H9 (cell line): ENCODE data around the gene YEATS2. TPM values are rescaled to one million over a fixed set of nuclear protein-coding genes. Genes with fewer than 3 reads are reported as not detected.

Source experiments
- DNase-seq: peaks from one replicate; pipeline ENCODE4 v3.0.0-alpha.2; 2017
- H2AFZ ChIP-seq: one replicate; pipeline ENCODE4 v1.6.1; 2013; ENCODE audit warnings: mild to moderate bottlenecking, low read length, control low read depth, moderate library complexity
- H2AK5ac ChIP-seq: 2 replicates; pipeline ENCODE4 v1.6.1; 2013; ENCODE audit warnings: low read length, control low read depth, mixed read lengths; ENCODE audit not compliant: insufficient read length
- H2BK120ac ChIP-seq: one replicate; pipeline ENCODE4 v1.6.1; 2013; ENCODE audit warnings: low read depth, mild to moderate bottlenecking, low read length, control low read depth, inconsistent platforms; ENCODE audit not compliant: poor library complexity, severe bottlenecking
- H2BK12ac ChIP-seq: 2 replicates; pipeline ENCODE4 v1.6.1; 2013; ENCODE audit warnings: low read length, control low read depth, mixed read lengths, low read depth; ENCODE audit not compliant: insufficient read length
- H2BK15ac ChIP-seq: 2 replicates; pipeline ENCODE4 v1.6.1; 2013; ENCODE audit warnings: low read depth, low read length, control low read depth
- H2BK20ac ChIP-seq: one replicate; pipeline ENCODE4 v1.6.1; 2013; ENCODE audit warnings: low read depth, mild to moderate bottlenecking, low read length, control low read depth, inconsistent platforms; ENCODE audit not compliant: poor library complexity, severe bottlenecking
- H2BK5ac ChIP-seq: 2 replicates; pipeline ENCODE4 v1.6.1; 2013; ENCODE audit warnings: low read length, control low read depth, mixed read lengths; ENCODE audit not compliant: insufficient read length
- H3K14ac ChIP-seq: 2 replicates; pipeline ENCODE4 v1.6.1; 2013; ENCODE audit warnings: low read length, control low read depth; ENCODE audit not compliant: insufficient read depth
- H3K18ac ChIP-seq: 2 replicates; pipeline ENCODE4 v1.6.1; 2013; ENCODE audit warnings: low read depth, mild to moderate bottlenecking, mixed read lengths, low read length, control low read depth; ENCODE audit not compliant: insufficient read length
- H3K23ac ChIP-seq: 2 replicates; pipeline ENCODE4 v1.6.1; 2013; ENCODE audit warnings: low read length, control low read depth, mixed read lengths, low read depth; ENCODE audit not compliant: insufficient read length
- H3K23me2 ChIP-seq: 2 replicates; pipeline ENCODE4 v1.6.1; 2013; ENCODE audit warnings: low read depth, mild to moderate bottlenecking, mixed read lengths, low read length, control low read depth; ENCODE audit not compliant: insufficient read length, poor library complexity, severe bottlenecking
- H3K27ac ChIP-seq: 2 replicates; pipeline ENCODE4 v1.5.1; 2013; ENCODE audit warnings: low read length, control low read depth, mixed read lengths, low read depth; ENCODE audit not compliant: insufficient read length
- H3K27me3 ChIP-seq: 2 replicates; pipeline ENCODE4 v1.6.1; 2013; ENCODE audit warnings: low read length, control low read depth, inconsistent platforms; ENCODE audit not compliant: insufficient read depth
- H3K4ac ChIP-seq: 2 replicates; pipeline ENCODE4 v1.6.1; 2013; ENCODE audit warnings: low read depth, mild to moderate bottlenecking, control low read depth, inconsistent platforms, low read length, moderate library complexity
- H3K4me1 ChIP-seq: 2 replicates; pipeline ENCODE4 v1.6.1; 2013; ENCODE audit warnings: low read length, control low read depth, inconsistent platforms; ENCODE audit not compliant: insufficient read depth
- H3K4me2 ChIP-seq: 2 replicates; pipeline ENCODE4 v1.6.1; 2013; ENCODE audit warnings: low read length, control low read depth, mixed read lengths; ENCODE audit not compliant: insufficient read length, insufficient read depth
- H3K56ac ChIP-seq: 2 replicates; pipeline ENCODE4 v1.6.1; 2013; ENCODE audit warnings: low read depth, mild to moderate bottlenecking, mixed read lengths, low read length, control low read depth; ENCODE audit not compliant: insufficient read length
- H3K79me1 ChIP-seq: 2 replicates; pipeline ENCODE4 v1.6.1; 2013; ENCODE audit warnings: low read depth, mild to moderate bottlenecking, moderate library complexity, low read length, control low read depth, inconsistent platforms; ENCODE audit not compliant: insufficient read depth, poor library complexity, severe bottlenecking
- H3K79me2 ChIP-seq: 2 replicates; pipeline ENCODE4 v1.6.1; 2013; ENCODE audit warnings: low read length, control low read depth, inconsistent platforms; ENCODE audit not compliant: insufficient read depth
- H3K9ac ChIP-seq: 2 replicates; pipeline ENCODE4 v1.6.1; 2013; ENCODE audit warnings: low read length, control low read depth, mixed read lengths; ENCODE audit not compliant: insufficient read length; ENCODE audit errors: extremely low read depth
- H3K9me3 ChIP-seq: one replicate; pipeline ENCODE4 v1.6.1; 2013; ENCODE audit warnings: low read depth, low read length, inconsistent platforms; ENCODE audit not compliant: control insufficient read depth
- H3T11ph ChIP-seq: one replicate; pipeline ENCODE4 v1.6.1; 2013; ENCODE audit warnings: mild to moderate bottlenecking, low read length, control low read depth, inconsistent platforms
- H4K20me1 ChIP-seq: one replicate; pipeline ENCODE4 v1.6.1; 2013; ENCODE audit not compliant: control insufficient read depth, insufficient read length, insufficient read depth
- H4K5ac ChIP-seq: 2 replicates; pipeline ENCODE4 v1.6.1; 2013; ENCODE audit warnings: low read depth, mild to moderate bottlenecking, mixed read lengths, low read length, control low read depth; ENCODE audit not compliant: insufficient read length
- H4K8ac ChIP-seq: replicated peaks from 2 replicates; pipeline ENCODE4 v1.6.1; 2013; ENCODE audit warnings: low read length, control low read depth, mixed read lengths, low read depth; ENCODE audit not compliant: insufficient read length
- H4K91ac ChIP-seq: 2 replicates; pipeline ENCODE4 v1.6.1; 2013; ENCODE audit warnings: low read depth, mild to moderate bottlenecking, moderate library complexity, mixed read lengths, low read length, control low read depth; ENCODE audit not compliant: insufficient read length
- H3K27ac Mint-ChIP-seq, 3 experiments: 2 replicates in 2 of 3; 3 replicates in 1 of 3; pipeline ENCODE4 v1.8.0; 2020 to 2021; ENCODE audit warnings: mixed read lengths in 3 of 3, mild to moderate bottlenecking in 1 of 3, moderate library complexity in 1 of 3
- H3K27me3 Mint-ChIP-seq: 2 replicates; pipeline ENCODE4 v1.8.0; 2021; ENCODE audit warnings: low read depth, mild to moderate bottlenecking, moderate library complexity, mixed read lengths
- H3K36me3 Mint-ChIP-seq, 3 experiments: 2 replicates in 2 of 3; 3 replicates in 1 of 3; pipeline ENCODE4 v1.8.0; 2020 to 2021; ENCODE audit warnings: low read depth in 3 of 3, mixed read lengths in 3 of 3; ENCODE audit not compliant: insufficient read depth in 1 of 3
- H3K4me1 Mint-ChIP-seq, 2 experiments: 2 replicates each; pipeline ENCODE4 v1.8.0; 2020; ENCODE audit warnings: mixed read lengths in 2 of 2
- H3K4me3 Mint-ChIP-seq, 2 experiments: 2 replicates in 1 of 2; 3 replicates in 1 of 2; pipeline ENCODE4 v1.8.0; 2020 to 2021; ENCODE audit warnings: mild to moderate bottlenecking in 2 of 2, mixed read lengths in 2 of 2, moderate library complexity in 1 of 2
- H3K9me3 Mint-ChIP-seq, 2 experiments: 2 replicates in 1 of 2; 3 replicates in 1 of 2; pipeline ENCODE4 v1.8.0; 2020; ENCODE audit warnings: mild to moderate bottlenecking in 2 of 2, mixed read lengths in 2 of 2, moderate library complexity in 1 of 2
- WGBS: extraction: QIAGEN DNeasy Blood & Tissue Kit; methylation state at CpG from one replicate; pipeline ENCODE4 v1.1.7; 2013; ENCODE audit warnings: missing lambda C conversion rate, low lambda C conversion rate, mixed read lengths; ENCODE audit not compliant: insufficient read length; ENCODE audit errors: extremely low coverage; 5-methylcytosine and 5-hydroxymethylcytosine counted together
- total RNA-seq: library from RNA; stranded (reverse); gene quantifications from 2 replicates; pipeline ENCODE4 v1.2.1, GENCODE V29; 2021
- TF ChIP-seq, protein P1 (sequence below): fragments of 200-600 bp; sonication (generic); conservative IDR thresholded peaks from 3 replicates; pipeline ENCODE4 v1.8.0; 2021; ENCODE audit warnings: antibody characterized with exemption, mild to moderate bottlenecking

YEATS2 gene
- total RNA-seq, 1 experiment from 2014 or later, result 40.3 TPM

DNA sequence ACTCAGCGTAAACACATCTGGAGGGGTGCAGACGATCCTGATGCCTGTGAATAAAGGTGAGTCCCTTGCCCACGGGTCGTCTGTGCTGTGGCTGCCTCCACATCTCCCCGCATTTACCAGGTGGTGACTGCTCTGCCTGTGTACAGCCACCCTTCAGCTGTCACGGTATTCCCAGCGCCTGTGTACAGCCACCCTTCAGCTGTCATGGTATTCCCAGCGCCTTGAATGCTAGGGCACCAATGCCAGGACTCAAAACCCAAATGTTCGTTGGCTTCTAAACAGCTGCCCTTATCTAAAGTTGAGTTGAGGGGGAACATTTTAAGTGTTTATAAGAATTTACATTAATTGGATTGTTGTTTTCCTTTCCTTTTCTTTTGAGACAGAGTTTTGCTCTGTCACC is 100.4 kb downstream of the YEATS2 start:
- Histone ChIP-seq H2BK20ac (no peak overlapping the region), H2BK12ac (no peak overlapping the region), H3K9me3 (no peaks in the 10 kb centered on the region), H3K4me2 (no peak overlapping the region), H3K27ac (no peak overlapping the region), H2BK15ac (no peak overlapping the region), H3K56ac (no peak overlapping the region), H2AFZ (no peak overlapping the region), H4K91ac (no peak overlapping the region), H2AK5ac (no peak overlapping the region), H3K23ac (no peak overlapping the region), H3K9ac (no peak overlapping the region), H3K79me1 (no peaks in the 10 kb centered on the region), H2BK120ac (no peak overlapping the region), H3K14ac (no peak overlapping the region), H3K23me2 (no peaks in the 10 kb centered on the region), H2BK5ac (no peak overlapping the region), H3T11ph (no peak overlapping the region), H4K8ac (no peak overlapping the region), H3K18ac (no peak overlapping the region), H3K79me2 (no peaks in the 10 kb centered on the region), H3K4me1 (no peaks in the 10 kb centered on the region), H3K27me3 (no peaks in the 10 kb centered on the region), H4K5ac (no peak overlapping the region), H4K20me1 (no peaks in the 10 kb centered on the region), H3K4ac (no peak overlapping the region)
- no peaks in the 10 kb centered on the region for H3K4me1 Mint-ChIP-seq
- H3K27me3 Mint-ChIP-seq, result no peaks in the 10 kb centered on the region; the same call in 1 of the 2 replicates
- no peak overlapping the region for H3K4me3 Mint-ChIP-seq
- peak overlapping the region in 2 of 3 experiments; percentile 41 to 76; a peak in 3 of 7 replicates for H3K27ac Mint-ChIP-seq
- H3K9me3 Mint-ChIP-seq, result no peaks in the 10 kb centered on the region
- no CpG with 5 or more reads among the region's 9 CpGs for WGBS
- DNase-seq, result no peak
- TF ChIP-seq, protein P1, sequence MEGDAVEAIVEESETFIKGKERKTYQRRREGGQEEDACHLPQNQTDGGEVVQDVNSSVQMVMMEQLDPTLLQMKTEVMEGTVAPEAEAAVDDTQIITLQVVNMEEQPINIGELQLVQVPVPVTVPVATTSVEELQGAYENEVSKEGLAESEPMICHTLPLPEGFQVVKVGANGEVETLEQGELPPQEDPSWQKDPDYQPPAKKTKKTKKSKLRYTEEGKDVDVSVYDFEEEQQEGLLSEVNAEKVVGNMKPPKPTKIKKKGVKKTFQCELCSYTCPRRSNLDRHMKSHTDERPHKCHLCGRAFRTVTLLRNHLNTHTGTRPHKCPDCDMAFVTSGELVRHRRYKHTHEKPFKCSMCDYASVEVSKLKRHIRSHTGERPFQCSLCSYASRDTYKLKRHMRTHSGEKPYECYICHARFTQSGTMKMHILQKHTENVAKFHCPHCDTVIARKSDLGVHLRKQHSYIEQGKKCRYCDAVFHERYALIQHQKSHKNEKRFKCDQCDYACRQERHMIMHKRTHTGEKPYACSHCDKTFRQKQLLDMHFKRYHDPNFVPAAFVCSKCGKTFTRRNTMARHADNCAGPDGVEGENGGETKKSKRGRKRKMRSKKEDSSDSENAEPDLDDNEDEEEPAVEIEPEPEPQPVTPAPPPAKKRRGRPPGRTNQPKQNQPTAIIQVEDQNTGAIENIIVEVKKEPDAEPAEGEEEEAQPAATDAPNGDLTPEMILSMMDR, result no peak
- H3K36me3 Mint-ChIP-seq, result peaks cover 26 to 81% (median 80%) of the 10 kb centered on the region in 3 experiments; a peak in 6 of 7 replicates
